Psoas muscle (tissue), 8 donors: ENCODE measurements around the gene HACL1. TPM values are rescaled to one million over a fixed set of nuclear protein-coding genes. Genes with fewer than 3 reads are reported as not detected.

Source experiments
- ATAC-seq, 4 donors: fragments of 200-7000 bp; cut with Tn5 transposase; one replicate each; pipeline ENCODE4 v1.9.1; 2020; ENCODE audit warnings: moderate library complexity in 3 of 4, mild to moderate bottlenecking in 2 of 4
- DNase-seq, 2 donors: peaks; one replicate each; pipeline ENCODE4 v3.0.0-alpha.2; 2020
- H3K27ac ChIP-seq: fragments of 200-600 bp; one replicate; pipeline ENCODE4 v1.8.0; 2022
- H3K27me3 ChIP-seq, 3 donors: fragments of 200-600 bp in 1 of 3; one replicate each; pipeline versions ENCODE4 v1.6.1 to v1.8.0; 2013 to 2022; ENCODE audit warnings: low read length in 2 of 3, mild to moderate bottlenecking in 2 of 3, moderate library complexity in 1 of 3; ENCODE audit not compliant: insufficient read depth in 3 of 3
- H3K36me3 ChIP-seq, 2 donors: fragments of 200-600 bp in 1 of 2; one replicate each; pipeline versions ENCODE4 v1.6.1 to v1.8.0; 2013 to 2022; ENCODE audit warnings: low read depth in 1 of 2, mild to moderate bottlenecking in 1 of 2, moderate library complexity in 1 of 2; ENCODE audit not compliant: insufficient read depth in 1 of 2
- H3K4me1 ChIP-seq: fragments of 200-600 bp; one replicate; pipeline ENCODE4 v1.8.0; 2022
- H3K4me3 ChIP-seq: fragments of 200-600 bp; one replicate; pipeline ENCODE4 v1.8.0; 2022; ENCODE audit warnings: mild to moderate bottlenecking
- H3K9me3 ChIP-seq: fragments of 200-600 bp; one replicate; pipeline ENCODE4 v1.8.0; 2022
- CTCF ChIP-seq: fragments of 200-600 bp; IDR thresholded peaks from one replicate; pipeline ENCODE4 v1.8.0; 2022; ENCODE audit warnings: antibody characterized with exemption
- WGBS, 3 donors: extraction: QIAGEN DNeasy Blood & Tissue Kit; methylation state at CpG; one replicate each; pipeline versions ENCODE4 v1.1.6 to v1.1.7; 2013; 5-methylcytosine and 5-hydroxymethylcytosine counted together
- intact Hi-C, 2 donors: fragments of 100-400 bp; cut with DNase I; formaldehyde crosslinking; loops; one replicate each; pipeline versions ENCODE4 v1.11.0 to v1.14.2; 2022
- polyA plus RNA-seq, 3 donors: library from polyadenylated mRNA; stranded (reverse); fragments of 200-250 nt; gene quantifications; one replicate each; pipeline ENCODE4 v1.2.3, GENCODE V29; 2013
- total RNA-seq, 4 donors: library from RNA; stranded (reverse); fragmentation: NEBNext Ultra II Directional in 2 of 4; extraction: Animal tissue kit (Norgen Biotek cat#: 25700) in 2 of 4; gene quantifications; one replicate each; pipeline versions ENCODE4 v1.2.1 to v1.2.4, GENCODE V29; 2021 to 2023
- donor health status: healthy with polysubstance abuse.
- donor health status: DM: no; HTN: no; CAD: no; lungs with moderate emphysema.
- donor health status: Bipolar disorder and iron deficiency.
- donor health status: healthy.
- donor health status: DM: yes; HTN: yes; CAD: no.
- donor health status: DM: no; HTN: no; CAD: no.
- donor health status: DM: no; HTN: no; CAD: no.
- donor health status: DM: yes; HTN: yes; CAD: no.

HACL1 gene
- total and polyA plus RNA-seq, 7 donors = 8.2 to 20.2 (median 17.5) TPM

GRCh38 chr3:15581471-15582394, 19.6 kb downstream of the HACL1 start:
- no peak for ATAC-seq
- 89 to 94% (median 91%) methylated on average over 3 of the region's 3 CpGs for WGBS, 3 donors
- H3K9me3 ChIP-seq = no peaks in the 10 kb centered on the region
- TF ChIP-seq CTCF = no peak
- H3K27me3 ChIP-seq = no peaks in the 10 kb centered on the region
- intact Hi-C loops = loop anchor here in 1 of 2 donors (5.0 kb wide), 1 partner anchor 349 kb away; no protein-coding TSS in a partner anchor
- no peak overlapping the region for H3K27ac ChIP-seq
- H3K4me1 ChIP-seq = no peaks in the 10 kb centered on the region
- H3K36me3 ChIP-seq = peaks cover 2 to 94% of the 10 kb centered on the region in 2 donors
- no peak for DNase-seq
- H3K4me3 ChIP-seq = no peak overlapping the region

GRCh38 chr3:15579051-15579450, 22.3 kb downstream of the HACL1 start:
- Histone ChIP-seq H3K4me1 (no peaks in the 10 kb centered on the region), H3K4me3 (no peak overlapping the region), H3K9me3 (no peaks in the 10 kb centered on the region), H3K36me3 (peaks cover 2 to 75% of the 10 kb centered on the region in 2 donors), H3K27me3 (no peaks in the 10 kb centered on the region), H3K27ac (no peak overlapping the region)
- ATAC-seq (no peak), DNase-seq (no peak)
- intact Hi-C loops = no loop called here
- no peak for TF ChIP-seq CTCF
- WGBS, 3 donors = 63 to 78% (median 64%) methylated on average over 2 of the region's 2 CpGs

GRCh38 chr3:15578289-15578867, 23.0 kb downstream of the HACL1 start:
- intact Hi-C loops = no loop called here
- no peak overlapping the region for H3K27ac ChIP-seq
- DNase-seq = no peak

GRCh38 chr3:15576475-15576874, 24.9 kb downstream of the HACL1 start:
- no peaks in the 10 kb centered on the region for H3K27me3 ChIP-seq
- H3K36me3 ChIP-seq = peaks cover 2 to 75% of the 10 kb centered on the region in 2 donors
- WGBS, 3 donors = 91 to 95% (median 92%) methylated on average over 3 of the region's 3 CpGs
- ATAC-seq = no peak
- no peaks in the 10 kb centered on the region for H3K4me1 ChIP-seq
- H3K27ac ChIP-seq = no peak overlapping the region
- no peak for TF ChIP-seq CTCF
- no peaks in the 10 kb centered on the region for H3K9me3 ChIP-seq
- H3K4me3 ChIP-seq = no peak overlapping the region
- DNase-seq = no peak
- intact Hi-C loops = no loop called here

More at GRCh38 chr3:15578289-15578867, 23.0 kb downstream of the HACL1 start:
- ATAC-seq = no peak
- TF ChIP-seq CTCF = no peak
- H3K4me3 ChIP-seq = no peak overlapping the region
- H3K9me3 ChIP-seq = no peaks in the 10 kb centered on the region
- WGBS, 3 donors = 52 to 60% (median 59%) methylated on average over 3 of the region's 3 CpGs
- no peaks in the 10 kb centered on the region for H3K4me1 ChIP-seq
- peaks cover 2 to 75% of the 10 kb centered on the region in 2 donors for H3K36me3 ChIP-seq
- no peaks in the 10 kb centered on the region for H3K27me3 ChIP-seq
